Stimulated activated naive CD4-positive, alpha-beta T cell treated with Interleukin-2 at 50 U/mL for 16 hours (primary cell): ENCODE results near the gene CDK5RAP1.

Source experiments
- DNase-seq: peaks from one replicate; lab custom pipeline; 2025; lab: John Stamatoyannopoulos, UW

CDK5RAP1 gene

DNA sequence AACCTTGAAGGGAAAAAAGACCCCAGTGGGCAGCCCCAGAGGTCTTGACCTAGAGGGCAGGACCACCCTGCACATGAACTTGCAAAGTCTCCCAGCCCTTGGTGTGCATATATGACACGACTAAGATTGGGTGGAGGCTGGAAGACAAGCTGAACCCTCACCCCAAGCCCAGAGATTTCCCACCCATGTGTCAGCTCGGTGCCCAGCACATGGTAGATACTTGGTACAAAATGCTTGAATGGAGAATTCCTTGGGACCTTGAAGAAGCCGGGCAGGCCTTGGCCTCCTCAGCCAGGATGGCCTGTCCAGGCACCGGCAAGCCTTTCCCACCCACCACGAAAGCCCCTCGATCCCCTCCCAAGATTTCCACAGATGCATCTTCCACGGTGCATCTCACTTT is 67.7 kb downstream of the CDK5RAP1 start:
- no peak for DNase-seq

DNA sequence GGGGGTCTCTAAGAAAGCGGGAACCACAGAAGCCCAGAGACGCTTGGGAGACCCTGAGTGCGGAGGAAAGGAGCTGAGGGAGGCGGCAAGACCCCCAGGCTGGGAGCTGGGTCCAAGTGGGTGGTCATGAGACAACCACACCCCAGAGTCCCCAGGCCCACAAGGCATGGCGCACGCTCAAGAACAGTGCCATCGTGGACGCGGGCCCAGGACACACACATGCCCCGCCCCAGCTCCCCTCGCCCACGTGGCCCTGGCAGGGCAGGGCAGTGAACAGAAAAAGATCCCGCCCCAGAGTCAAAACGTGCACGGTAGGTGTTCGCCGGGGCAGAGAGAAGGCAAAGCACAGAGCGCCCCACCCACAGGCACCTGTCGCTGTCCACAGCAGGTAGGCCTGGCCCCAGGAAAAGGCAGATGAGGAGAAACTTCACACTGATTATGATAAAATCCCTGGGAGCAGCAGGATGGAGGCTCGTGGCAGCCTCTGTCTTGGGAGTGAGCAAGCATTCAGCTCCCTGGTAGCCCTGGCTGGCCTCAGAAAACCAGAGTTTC is 68.3 kb downstream of the CDK5RAP1 start:
- no peak for DNase-seq

DNA sequence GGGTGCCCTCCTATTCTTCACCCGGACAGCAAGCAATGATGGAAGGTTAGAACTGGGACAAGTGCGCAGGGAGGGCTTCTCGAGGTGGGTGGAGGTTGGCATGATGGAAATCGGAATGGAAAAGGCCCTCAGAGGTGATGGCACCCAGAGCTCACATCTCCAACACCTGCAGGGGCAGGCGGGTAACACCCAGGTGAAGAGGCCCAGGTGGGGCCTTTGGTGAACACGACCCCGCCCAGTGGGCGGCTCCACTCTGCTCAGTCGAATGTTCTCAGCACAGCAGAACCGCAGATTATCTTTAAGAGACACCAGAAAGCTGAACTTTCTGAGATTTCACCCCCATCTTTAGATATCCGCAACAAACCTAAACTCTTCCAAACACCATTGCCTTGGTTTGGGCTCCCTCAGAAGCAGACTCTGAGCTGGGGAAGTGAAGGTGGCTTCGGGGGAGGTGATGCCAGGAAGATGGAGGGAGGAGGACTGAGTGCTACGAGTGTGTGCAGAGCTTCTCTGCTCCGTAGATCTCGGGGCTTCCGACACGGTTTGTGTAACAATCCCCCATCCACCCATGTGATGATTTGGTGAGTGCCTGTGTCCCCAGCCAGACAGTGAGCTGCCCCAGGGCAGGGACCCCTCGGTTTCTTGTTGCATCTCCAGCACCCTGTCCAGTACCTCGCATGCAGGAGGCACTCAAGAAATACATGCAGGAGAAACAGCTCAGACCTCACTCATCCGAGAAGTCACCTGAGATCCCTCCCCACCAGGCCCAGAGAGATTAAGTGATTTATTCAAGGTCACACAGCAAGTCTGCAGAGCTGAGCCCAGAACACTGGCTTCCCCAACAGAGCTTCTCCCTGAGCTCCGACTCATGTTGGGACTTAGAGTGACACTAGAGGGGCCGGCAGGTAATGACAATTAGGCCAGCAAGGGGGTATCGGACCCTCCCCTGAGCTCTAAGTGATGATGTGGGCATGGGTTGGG is 72.9 kb downstream of the CDK5RAP1 start:
- no peak for DNase-seq

DNA sequence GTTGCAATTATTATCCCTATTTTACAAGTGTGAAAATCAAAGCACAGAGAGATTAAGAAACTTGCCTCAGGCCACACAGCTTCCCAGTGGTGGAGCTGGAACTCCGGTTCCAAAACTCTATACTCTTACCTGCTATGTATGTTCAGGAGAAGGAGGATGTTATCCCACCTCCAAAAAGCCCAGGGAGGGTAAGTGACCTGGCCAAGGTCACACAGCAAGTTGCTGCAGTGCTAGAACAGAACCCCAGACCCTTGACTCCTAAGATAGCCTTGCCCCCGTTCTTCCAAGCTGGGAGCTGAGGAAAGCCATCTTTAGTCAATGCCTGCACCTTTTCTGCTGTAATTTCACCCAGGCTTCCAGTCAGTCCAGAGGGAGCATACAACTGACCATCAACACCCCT is 76.0 kb downstream of the CDK5RAP1 start:
- no peak for DNase-seq

DNA sequence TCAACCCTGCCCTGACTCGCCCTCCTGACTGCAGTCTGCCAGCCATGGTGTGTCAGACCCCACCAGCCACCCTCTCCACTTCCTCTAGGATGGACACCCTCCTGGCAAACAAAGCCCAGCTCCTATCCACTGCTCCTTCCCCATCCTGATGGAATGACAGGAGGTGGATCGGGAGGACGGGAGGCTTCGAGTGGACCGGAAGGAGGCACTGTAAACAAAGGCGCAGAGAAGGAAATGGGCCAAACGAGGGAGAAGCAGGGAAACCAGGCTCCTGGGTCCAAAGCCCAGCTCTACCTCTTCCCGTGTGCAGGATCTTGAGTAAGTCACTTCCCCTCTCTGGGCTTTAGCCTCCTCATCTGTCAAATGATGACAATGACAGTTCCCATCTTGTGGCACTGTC is 78.1 kb downstream of the CDK5RAP1 start:
- DNase-seq = no peak

DNA sequence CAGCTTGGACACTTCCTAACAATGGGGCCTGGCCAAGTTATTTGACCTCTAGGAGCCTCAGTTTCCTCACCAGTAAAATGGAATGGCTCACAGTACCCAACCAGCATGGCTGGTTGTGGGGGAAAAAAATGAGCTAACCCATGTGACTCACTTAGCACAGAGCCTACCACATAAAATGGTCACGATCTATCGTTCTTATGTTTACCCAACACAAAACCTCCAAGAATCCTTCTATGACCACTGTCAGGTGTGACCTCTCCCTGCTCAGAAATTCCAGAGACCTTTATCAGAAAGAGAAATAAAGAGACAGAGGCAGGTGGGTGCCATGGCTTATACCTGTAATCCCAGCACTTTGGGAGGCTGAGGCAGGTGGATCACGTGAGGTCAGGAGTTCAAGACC is 78.9 kb downstream of the CDK5RAP1 start:
- no peak for DNase-seq

DNA sequence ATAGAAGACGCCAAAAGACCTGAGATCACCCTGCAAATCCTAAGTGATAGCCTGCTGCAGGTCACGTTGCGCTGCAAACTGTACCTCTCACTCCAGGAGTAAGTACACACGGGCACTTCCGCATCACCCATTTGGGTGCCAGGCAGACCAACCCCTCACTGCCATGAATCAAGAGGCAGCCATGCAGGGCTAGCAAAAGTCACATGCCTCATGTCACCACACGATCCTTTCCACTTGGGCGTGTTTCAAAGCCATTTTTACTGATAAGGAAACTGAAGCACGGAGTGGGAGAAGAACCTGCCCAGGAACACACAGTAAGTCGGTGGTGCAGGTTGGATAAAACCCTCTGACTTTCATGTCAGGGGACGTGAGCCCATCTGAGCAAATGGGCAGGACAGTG is 81.3 kb downstream of the CDK5RAP1 start:
- no peak for DNase-seq

DNA sequence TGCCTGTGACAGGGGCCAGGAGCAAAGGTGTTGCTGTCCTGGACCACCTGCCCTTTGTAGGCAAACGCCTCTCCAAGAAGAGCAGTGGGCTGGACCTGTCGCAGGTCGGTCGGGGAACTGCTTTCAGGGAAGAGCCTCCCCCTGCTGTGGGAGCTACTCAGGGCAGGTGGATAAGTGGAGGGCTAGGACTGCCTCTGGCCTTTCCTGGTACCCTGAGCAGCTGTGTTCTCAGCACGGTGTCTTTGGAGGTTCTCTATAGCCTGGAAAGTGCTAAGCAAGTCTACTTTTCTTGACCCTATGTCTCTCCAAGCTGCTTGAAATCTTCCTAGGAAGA is 83.3 kb downstream of the CDK5RAP1 start:
- DNase-seq = no peak

DNA sequence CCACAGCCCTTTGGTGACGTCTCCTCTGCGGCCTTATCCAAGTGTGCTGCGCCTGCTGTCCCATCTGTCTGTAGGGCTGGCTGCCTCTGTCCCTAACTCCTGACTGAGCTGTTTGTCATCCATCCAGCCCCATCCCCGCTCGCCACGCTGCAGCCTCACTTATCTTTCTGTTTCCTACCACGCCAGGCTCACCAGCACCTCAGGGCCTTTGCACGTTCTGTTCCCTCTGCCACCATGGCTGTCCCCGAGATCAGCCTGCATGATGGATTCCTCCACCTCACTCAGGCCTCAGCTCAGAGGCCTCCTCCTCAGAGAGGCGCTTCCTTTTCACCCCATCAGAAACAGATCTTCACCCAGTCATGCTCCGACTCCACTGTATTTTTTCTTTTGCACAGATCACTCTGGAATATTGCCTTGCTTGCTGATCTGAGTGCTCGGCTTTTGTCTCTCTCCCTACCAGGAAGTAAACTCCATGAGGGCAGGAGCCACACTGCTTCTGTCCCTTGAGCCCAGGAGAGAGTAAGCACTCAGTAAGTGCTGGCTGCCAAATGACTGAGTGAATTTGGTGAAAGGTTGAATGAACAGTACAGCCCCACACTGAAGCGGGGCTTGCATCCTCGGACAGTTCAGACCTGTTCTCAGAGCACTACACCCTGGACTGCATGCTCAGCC is 83.8 kb downstream of the CDK5RAP1 start:
- no peak for DNase-seq

DNA sequence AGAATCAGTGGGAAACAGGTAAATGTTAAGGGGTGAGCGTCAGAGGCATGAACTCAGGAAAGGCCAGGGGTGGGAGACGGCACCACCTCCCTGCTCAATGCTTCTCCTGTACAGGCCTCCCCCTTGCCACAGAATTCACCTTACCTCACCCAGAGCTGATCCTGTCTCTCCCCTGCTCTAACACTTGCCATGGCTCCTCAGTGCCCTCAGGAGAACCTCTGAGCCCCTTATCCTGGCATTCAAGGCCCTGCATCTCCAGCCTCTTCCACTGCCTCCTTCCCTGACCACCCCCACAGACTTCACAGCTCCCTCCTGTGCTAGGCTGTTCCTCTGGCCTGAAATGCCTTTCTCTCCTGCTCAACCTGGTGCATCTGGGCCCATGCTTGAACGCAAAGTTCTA is 84.4 kb downstream of the CDK5RAP1 start:
- no peak for DNase-seq

DNA sequence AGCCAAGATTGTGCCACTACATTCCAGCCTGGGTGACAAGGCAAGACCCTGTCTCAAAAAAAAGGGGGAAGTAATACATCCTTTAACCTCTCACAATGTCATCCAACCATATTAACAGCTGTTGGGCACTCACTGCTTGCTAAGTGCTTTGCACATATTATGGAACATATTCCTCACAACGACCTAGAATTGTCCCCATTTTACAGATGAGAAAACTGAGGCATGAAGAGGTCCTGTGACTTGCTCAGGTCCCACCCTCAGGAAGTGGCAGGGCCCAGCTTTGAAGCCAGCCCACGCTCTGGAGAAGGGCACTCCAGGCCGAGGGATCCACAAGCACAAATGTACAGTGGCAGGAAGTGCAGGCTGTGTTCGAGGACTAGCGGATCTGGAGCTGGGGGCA is 85.0 kb downstream of the CDK5RAP1 start:
- no peak for DNase-seq

DNA sequence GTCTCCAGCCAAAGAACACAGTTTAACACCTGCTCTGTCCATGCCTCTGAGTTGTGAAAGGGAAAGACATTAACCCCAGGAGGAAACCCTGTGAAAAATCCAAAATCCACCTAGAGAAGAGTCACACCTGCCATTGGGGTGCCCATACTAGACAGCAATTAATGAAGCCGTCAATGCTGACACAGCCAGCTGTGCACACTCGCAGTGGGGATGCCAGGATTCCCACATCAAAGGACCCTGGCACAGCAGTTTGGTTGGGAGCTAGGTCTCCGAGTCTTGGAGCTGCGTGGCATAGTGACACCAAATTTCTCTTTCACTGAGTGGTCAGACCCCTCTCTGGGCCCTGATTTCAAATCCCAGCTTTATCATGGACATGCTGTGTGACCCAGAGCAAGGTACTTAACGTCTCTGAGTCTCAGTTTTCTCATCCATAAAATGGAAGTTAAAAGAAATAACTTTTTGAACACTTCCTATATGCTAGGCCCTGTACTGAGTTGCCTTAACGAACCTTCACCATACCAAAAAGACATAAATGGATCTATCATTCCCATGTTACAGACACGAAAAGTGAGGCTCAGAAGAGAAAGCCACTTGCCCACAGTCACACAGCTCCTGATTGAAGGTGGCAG is 87.5 kb downstream of the CDK5RAP1 start:
- no peak for DNase-seq

DNA sequence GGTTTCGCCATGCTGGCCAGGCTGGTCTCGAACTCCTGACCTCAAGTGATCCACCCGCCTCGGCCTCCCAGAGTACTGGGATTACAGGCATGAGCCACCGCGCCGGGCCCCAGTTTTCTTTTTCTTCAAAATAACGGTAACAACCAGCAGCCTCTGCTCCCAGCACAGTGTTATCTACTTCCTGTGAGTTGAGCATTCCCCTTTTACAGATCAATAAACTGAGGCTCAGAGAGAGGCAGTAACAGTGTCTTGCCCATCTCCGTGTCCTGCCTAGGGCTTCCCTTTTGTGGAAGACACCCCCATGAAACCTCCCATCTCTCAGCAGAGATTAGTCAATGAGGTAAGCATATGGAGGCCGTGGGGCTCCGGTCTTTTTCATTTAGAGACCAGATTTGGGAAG is 88.7 kb downstream of the CDK5RAP1 start:
- no peak for DNase-seq

DNA sequence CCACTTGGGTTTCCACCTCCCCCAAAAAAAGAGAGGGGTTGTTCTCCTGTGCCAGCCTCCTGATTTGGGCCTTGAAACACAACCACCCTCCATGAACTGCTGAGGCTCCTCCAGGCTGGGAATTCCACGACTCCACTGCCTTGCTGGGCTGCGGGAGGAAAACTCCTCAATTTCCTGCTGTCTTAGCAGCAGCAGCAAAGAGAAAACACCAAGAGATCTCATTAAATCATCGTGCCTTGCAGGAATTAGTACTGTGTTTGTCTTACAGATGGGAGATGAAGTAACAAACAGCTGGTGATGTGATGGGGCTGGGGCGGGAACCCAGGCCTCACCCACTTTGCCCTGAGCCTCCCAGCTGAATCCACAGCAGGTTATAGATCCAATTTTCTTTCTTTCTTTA is 89.3 kb downstream of the CDK5RAP1 start:
- no peak for DNase-seq

DNA sequence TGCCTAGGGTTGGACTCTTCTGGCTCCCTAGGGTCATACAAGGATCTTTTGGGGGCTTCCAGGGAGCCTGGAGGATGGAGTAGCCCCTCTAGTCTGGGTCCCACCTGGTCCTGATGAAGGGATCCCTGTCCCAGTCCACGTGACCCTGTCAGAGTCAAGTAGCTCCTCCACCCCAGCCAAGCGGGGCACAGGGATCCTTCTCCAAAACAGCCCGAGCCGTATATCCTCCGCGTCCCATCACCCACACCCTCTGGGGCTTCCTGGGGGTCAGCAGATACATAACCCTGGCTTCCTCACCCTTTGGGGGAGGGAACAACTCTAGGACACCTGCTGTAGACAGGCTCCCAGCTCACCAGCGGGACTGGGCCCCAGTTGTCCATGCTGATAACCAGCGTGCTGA is 90.3 kb downstream of the CDK5RAP1 start:
- DNase-seq = no peak

DNA sequence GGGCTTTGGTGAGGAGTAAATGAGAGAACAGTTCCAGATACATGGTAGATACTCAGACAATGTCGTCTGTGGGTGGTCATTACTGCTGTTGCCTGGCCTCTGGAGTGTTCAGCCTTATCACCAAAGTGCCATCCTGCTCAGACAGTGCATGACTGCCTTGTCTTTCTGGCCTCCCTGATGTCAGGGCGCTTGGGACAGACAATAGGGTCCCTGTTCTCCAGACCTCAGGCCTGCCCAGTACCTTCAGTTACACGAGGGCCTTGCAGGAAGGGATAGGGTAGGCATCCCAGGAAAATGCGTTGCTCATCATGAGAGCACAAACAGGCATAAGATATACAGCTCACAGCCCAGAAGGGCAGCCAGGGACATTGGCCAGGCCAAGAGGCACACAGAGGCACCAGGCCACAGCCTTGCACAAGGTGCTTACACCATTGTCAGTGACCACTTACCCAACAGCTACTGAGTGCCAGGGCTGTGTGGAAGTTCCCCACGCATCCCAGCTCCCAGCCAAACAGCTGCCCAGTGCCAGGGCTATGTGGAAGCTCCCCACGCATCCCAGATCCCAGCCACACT is 90.9 kb downstream of the CDK5RAP1 start:
- DNase-seq = no peak

DNA sequence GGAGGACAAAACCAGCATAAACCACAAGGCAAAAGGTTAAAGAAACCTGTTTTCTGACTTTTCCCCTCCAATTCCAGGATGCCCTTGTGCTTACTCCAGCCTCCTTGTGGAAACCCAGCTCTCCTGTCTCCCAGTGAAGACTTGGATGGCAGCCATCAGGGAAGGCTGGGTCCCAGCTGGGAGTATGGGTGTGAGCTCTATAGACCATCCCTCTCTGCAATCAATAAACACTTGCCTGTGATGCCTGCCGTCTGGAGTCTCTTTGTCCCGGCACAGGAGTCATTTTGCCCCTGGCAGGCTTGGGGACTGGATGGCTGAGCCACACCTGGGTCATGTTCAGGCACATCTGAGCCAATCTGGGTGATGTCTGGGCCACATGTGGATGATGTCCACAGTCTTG is 91.7 kb downstream of the CDK5RAP1 start:
- DNase-seq = no peak
